D721Med (cell line): ENCODE measurements around the gene CFAP20DC.

Source experiments
- DNase-seq: peaks from one replicate; pipeline ENCODE4 v3.0.0; 2011; ENCODE audit warnings: low spot score; ENCODE audit not compliant: insufficient read length
- FAIRE-seq: peaks from 2 replicates; lab custom pipeline; 2011; peaks lifted over from hg19 to GRCh38; lab: Jason Lieb, UNC
- CTCF ChIP-seq: IDR thresholded peaks from 2 replicates; pipeline ENCODE4 v1.5.1; 2012; ENCODE audit warnings: mild to moderate bottlenecking, control low read depth; ENCODE audit not compliant: insufficient read depth; ENCODE audit errors: missing control alignments

The CFAP20DC gene

GRCh38 chr3:59027607-59028006, 22.2 kb downstream of the CFAP20DC start:
- TF ChIP-seq CTCF: no peak
- DNase-seq (no peak), FAIRE-seq (no peak)

- TF ChIP-seq CTCF: no peak
- DNase-seq (no peak), FAIRE-seq (no peak)
Observed at GRCh38 chr3:59023612-59024011, 26.2 kb downstream of the CFAP20DC start.

GRCh38 chr3:59017617-59017984, 32.2 kb downstream of the CFAP20DC start:
- no peak for DNase-seq
- no peak for FAIRE-seq
- TF ChIP-seq CTCF: no peak

GRCh38 chr3:59016930-59017616, 32.8 kb downstream of the CFAP20DC start:
- FAIRE-seq (no peak), DNase-seq (no peak)
- no peak for TF ChIP-seq CTCF

- TF ChIP-seq CTCF: no peak
- FAIRE-seq: no peak
Observed at GRCh38 chr3:59013611-59014010, 36.2 kb downstream of the CFAP20DC start.

GRCh38 chr3:59006634-59007517, 42.9 kb downstream of the CFAP20DC start:
- TF ChIP-seq CTCF: no peak
- DNase-seq (no peak), FAIRE-seq (no peak)

More at GRCh38 chr3:59013611-59014010, 36.2 kb downstream of the CFAP20DC start:
- no peak for DNase-seq

- DNase-seq (no peak), FAIRE-seq (no peak)
- no peak for TF ChIP-seq CTCF
Observed at GRCh38 chr3:59001675-59002074, 48.1 kb downstream of the CFAP20DC start.
